Measurements from ENCODE around the gene CADPS. TPM values are rescaled to one million over a fixed set of nuclear protein-coding genes. Genes with fewer than 3 reads are reported as not detected.

CADPS gene
- total RNA-seq, 1 experiment from 2014 or later: not detected

- no peaks in the 10 kb centered on the region for H4K20me1 ChIP-seq (ENCODE audit: insufficient read depth)
- no peak overlapping the region for H2AFZ ChIP-seq
- no peaks in the 10 kb centered on the region for H3K27me3 ChIP-seq (ENCODE audit: insufficient read depth, low read depth)
- no peaks in the 10 kb centered on the region for H3K9me3 ChIP-seq (ENCODE audit: insufficient read depth, low read depth)
- no peaks in the 10 kb centered on the region for H3K36me3 ChIP-seq (ENCODE audit: low read depth)
- no peak overlapping the region for H3K4me3 ChIP-seq
- H3K9me2 ChIP-seq (ENCODE audit: insufficient read depth): no peaks in the 10 kb centered on the region
- POLR2A ChIA-PET (ENCODE audit: unreplicated experiment): interaction anchor here (0.6 kb wide), 1 partner anchor 1727 kb away, joined by 4 read pairs; no protein-coding TSS in a partner anchor
- H3F3A ChIP-seq (ENCODE audit: insufficient read depth, low read depth): no peaks in the 10 kb centered on the region
- CTCF ChIA-PET: interaction anchor here (0.6 to 1.1 kb wide), 4 partner anchors 11 to 1261 kb away, joined by 3 to 6 read pairs (median 4); no protein-coding TSS in a partner anchor
- H3K4me1 ChIP-seq (replicated peaks; ENCODE audit: insufficient read depth): no peaks in the 10 kb centered on the region
- intact Hi-C loops (cut with micrococcal nuclease; ENCODE audit: unreplicated experiment): loop anchor here (5.0 kb wide), 1 partner anchor 358 kb away; no protein-coding TSS in a partner anchor
- no TSS peak for BruUV-seq (replicated peaks)
- H3K4me2 ChIP-seq: no peak overlapping the region
- DNase-seq: no peak
- H3K27ac ChIP-seq: no peak overlapping the region
- no peak for TF ChIP-seq EZH2 (IDR thresholded peaks at IDR 0.05; ENCODE audit: low read depth)
- peak; percentile 40; the same call in 1 of the 2 replicates for TF ChIP-seq CTCF (conservative IDR thresholded peaks at IDR 0.05)
- no peaks in the 10 kb centered on the region for H3K79me2 ChIP-seq (ENCODE audit: low read depth)
These were observed 315.3 kb downstream of the CADPS start for GRCh38 chr3:62559831-62560445.

DNA sequence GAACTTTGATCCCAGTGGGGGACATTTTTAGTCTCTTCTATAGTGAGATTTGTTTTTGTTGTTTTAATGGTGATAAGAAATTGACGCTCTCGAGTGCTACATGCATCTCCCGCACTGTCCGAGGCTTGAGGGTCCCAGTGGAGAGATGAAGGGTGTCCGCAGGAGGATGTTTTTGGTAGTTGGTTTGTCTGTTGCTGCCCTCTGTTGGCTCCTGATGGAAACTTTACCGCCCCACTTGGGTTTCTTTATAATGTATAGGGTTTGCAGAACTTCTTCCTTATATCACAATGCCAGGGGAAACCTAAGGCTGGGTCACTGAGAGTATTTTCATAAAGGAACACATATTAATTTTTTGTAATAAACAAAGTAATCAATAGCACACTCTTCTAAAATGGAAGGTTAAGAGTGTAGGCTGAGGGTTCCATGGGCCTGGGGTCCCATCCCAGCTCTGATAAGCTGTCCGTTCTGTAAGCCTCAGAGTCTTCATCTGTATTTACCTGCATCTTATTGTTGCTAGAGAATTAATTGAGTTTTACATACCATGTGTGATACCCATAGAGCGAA lies 316.6 kb downstream of the CADPS start:
- no peaks in the 10 kb centered on the region for H4K20me1 ChIP-seq (ENCODE audit: insufficient read depth)
- intact Hi-C loops (cut with micrococcal nuclease; ENCODE audit: unreplicated experiment): loop anchor here (1.0 to 5.0 kb wide), 2 partner anchors 226 to 356 kb away; no protein-coding TSS in a partner anchor
- H3K4me2 ChIP-seq: no peak overlapping the region
- TF ChIP-seq EZH2 (IDR thresholded peaks at IDR 0.05; ENCODE audit: low read depth) (no peak), CTCF (conservative IDR thresholded peaks at IDR 0.05) (peak; percentile 66)
- no peaks in the 10 kb centered on the region for H3K9me2 ChIP-seq (ENCODE audit: insufficient read depth)
- no peak overlapping the region for H3K27ac ChIP-seq
- H3K4me3 ChIP-seq: no peak overlapping the region
- no peaks in the 10 kb centered on the region for H3K4me1 ChIP-seq (replicated peaks; ENCODE audit: insufficient read depth)
- H3K9me3 ChIP-seq (ENCODE audit: insufficient read depth, low read depth): no peaks in the 10 kb centered on the region
- CTCF ChIA-PET: no interaction called here
- H3K36me3 ChIP-seq (ENCODE audit: low read depth): no peaks in the 10 kb centered on the region
- BruUV-seq (replicated peaks): no TSS peak
- H3K27me3 ChIP-seq (ENCODE audit: insufficient read depth, low read depth): no peaks in the 10 kb centered on the region
- POLR2A ChIA-PET (ENCODE audit: unreplicated experiment): no interaction called here
- no peaks in the 10 kb centered on the region for H3F3A ChIP-seq (ENCODE audit: insufficient read depth, low read depth)
- H2AFZ ChIP-seq: no peak overlapping the region
- no peak for DNase-seq
- H3K79me2 ChIP-seq (ENCODE audit: low read depth): no peaks in the 10 kb centered on the region

DNA sequence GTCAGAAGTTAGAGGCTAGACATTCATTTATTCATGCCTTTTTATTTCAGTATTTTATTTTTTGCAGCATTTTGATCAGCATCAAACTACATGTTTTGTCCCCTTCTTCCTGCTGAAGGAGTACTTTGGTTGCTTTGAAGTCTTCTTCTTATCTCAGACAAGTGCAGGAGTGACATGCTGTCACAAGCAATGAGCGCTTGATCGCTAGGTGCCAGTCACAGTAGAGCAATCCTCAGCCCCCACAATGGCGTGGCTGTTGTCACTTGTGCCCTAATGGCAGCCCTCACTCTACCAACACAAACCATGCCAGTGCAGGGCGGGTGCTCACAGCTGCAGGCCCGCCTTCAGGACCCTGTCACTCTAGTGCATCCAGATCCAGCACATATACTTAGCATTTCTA lies 317.2 kb downstream of the CADPS start:
- no peak overlapping the region for H3K27ac ChIP-seq
- H3K9me3 ChIP-seq (ENCODE audit: insufficient read depth, low read depth): no peaks in the 10 kb centered on the region
- H3K79me2 ChIP-seq (ENCODE audit: low read depth): no peaks in the 10 kb centered on the region
- POLR2A ChIA-PET (ENCODE audit: unreplicated experiment): no interaction called here
- no peaks in the 10 kb centered on the region for H3K4me1 ChIP-seq (replicated peaks; ENCODE audit: insufficient read depth)
- intact Hi-C loops (cut with micrococcal nuclease; ENCODE audit: unreplicated experiment): loop anchor here (1.0 to 5.0 kb wide), 2 partner anchors 226 to 356 kb away; no protein-coding TSS in a partner anchor
- no peak overlapping the region for H3K4me3 ChIP-seq
- no peaks in the 10 kb centered on the region for H4K20me1 ChIP-seq (ENCODE audit: insufficient read depth)
- CTCF ChIA-PET: no interaction called here
- no peaks in the 10 kb centered on the region for H3F3A ChIP-seq (ENCODE audit: insufficient read depth, low read depth)
- H3K4me2 ChIP-seq: no peak overlapping the region
- no peaks in the 10 kb centered on the region for H3K27me3 ChIP-seq (ENCODE audit: insufficient read depth, low read depth)
- TF ChIP-seq EZH2 (IDR thresholded peaks at IDR 0.05; ENCODE audit: low read depth) (no peak), CTCF (conservative IDR thresholded peaks at IDR 0.05) (no peak)
- no TSS peak for BruUV-seq (replicated peaks)
- DNase-seq: no peak
- no peaks in the 10 kb centered on the region for H3K36me3 ChIP-seq (ENCODE audit: low read depth)
- no peaks in the 10 kb centered on the region for H3K9me2 ChIP-seq (ENCODE audit: insufficient read depth)
- no peak overlapping the region for H2AFZ ChIP-seq

All from PC-9 (cell line).